ENCODE results near the gene GALK2. TPM values are rescaled to one million over a fixed set of nuclear protein-coding genes. Genes with fewer than 3 reads are reported as not detected.

GALK2 gene
- total RNA-seq, 1 donor, result 44.2 TPM

- Histone ChIP-seq H3K4me2 (ENCODE audit: insufficient read depth, low read length) (no peak overlapping the region), H3K27ac (ENCODE audit: low read depth, low read length) (no peak overlapping the region), H3K4me1 (ENCODE audit: insufficient read depth, low read length) (no peaks in the 10 kb centered on the region), H3K9me3 (ENCODE audit: low read depth, low read length) (no peaks in the 10 kb centered on the region), H3K36me3 (ENCODE audit: insufficient read depth, low read length) (no peaks in the 10 kb centered on the region), H3K27me3 (ENCODE audit: insufficient read depth, low read length) (no peaks in the 10 kb centered on the region), H3K79me2 (ENCODE audit: insufficient read depth, low read length) (no peaks in the 10 kb centered on the region), H3K4me3 (ENCODE audit: insufficient read depth, low read length) (no peak overlapping the region), H4K20me1 (ENCODE audit: insufficient read depth, low read length) (no peaks in the 10 kb centered on the region), H2AFZ (ENCODE audit: low read length) (no peak overlapping the region)
- no peak for DNase-seq (ENCODE audit: insufficient read length, low spot score, missing footprints)
- TF ChIP-seq CTCF (IDR thresholded peaks at IDR 0.05; ENCODE audit: extremely low read depth, low read depth, low read length), result no peak
Measured at GRCh38 chr15:49366496-49366895, 196.4 kb downstream of the GALK2 start.

GRCh38 chr15:49370782-49371181 lies 200.7 kb downstream of the GALK2 start:
- Histone ChIP-seq H3K36me3 (ENCODE audit: insufficient read depth, low read length) (no peaks in the 10 kb centered on the region), H4K20me1 (ENCODE audit: insufficient read depth, low read length) (no peaks in the 10 kb centered on the region), H3K4me1 (ENCODE audit: insufficient read depth, low read length) (no peaks in the 10 kb centered on the region), H2AFZ (ENCODE audit: low read length) (no peak overlapping the region), H3K9me3 (ENCODE audit: low read depth, low read length) (no peaks in the 10 kb centered on the region), H3K4me2 (ENCODE audit: insufficient read depth, low read length) (no peak overlapping the region), H3K4me3 (ENCODE audit: insufficient read depth, low read length) (no peak overlapping the region), H3K79me2 (ENCODE audit: insufficient read depth, low read length) (no peaks in the 10 kb centered on the region), H3K27me3 (ENCODE audit: insufficient read depth, low read length) (no peaks in the 10 kb centered on the region), H3K27ac (ENCODE audit: low read depth, low read length) (no peak overlapping the region)
- peak; percentile 39 for TF ChIP-seq CTCF (IDR thresholded peaks at IDR 0.05; ENCODE audit: extremely low read depth, low read depth, low read length)
- DNase-seq (ENCODE audit: insufficient read length, low spot score, missing footprints), result no peak

- Histone ChIP-seq H4K20me1 (ENCODE audit: insufficient read depth, low read length) (no peaks in the 10 kb centered on the region), H3K79me2 (ENCODE audit: insufficient read depth, low read length) (no peaks in the 10 kb centered on the region), H2AFZ (ENCODE audit: low read length) (no peak overlapping the region), H3K4me3 (ENCODE audit: insufficient read depth, low read length) (no peak overlapping the region), H3K27ac (ENCODE audit: low read depth, low read length) (no peak overlapping the region), H3K36me3 (ENCODE audit: insufficient read depth, low read length) (no peaks in the 10 kb centered on the region), H3K9me3 (ENCODE audit: low read depth, low read length) (no peaks in the 10 kb centered on the region), H3K4me1 (ENCODE audit: insufficient read depth, low read length) (no peaks in the 10 kb centered on the region), H3K27me3 (ENCODE audit: insufficient read depth, low read length) (no peaks in the 10 kb centered on the region), H3K4me2 (ENCODE audit: insufficient read depth, low read length) (no peak overlapping the region)
- no peak for DNase-seq (ENCODE audit: insufficient read length, low spot score, missing footprints)
- no peak for TF ChIP-seq CTCF (IDR thresholded peaks at IDR 0.05; ENCODE audit: extremely low read depth, low read depth, low read length)
Measured at GRCh38 chr15:49372366-49372765, 202.3 kb downstream of the GALK2 start.

GRCh38 chr15:49379996-49380395 lies 209.9 kb downstream of the GALK2 start:
- no peak for TF ChIP-seq CTCF (IDR thresholded peaks at IDR 0.05; ENCODE audit: extremely low read depth, low read depth, low read length)
- H4K20me1 ChIP-seq (ENCODE audit: insufficient read depth, low read length), result no peaks in the 10 kb centered on the region
- DNase-seq (ENCODE audit: insufficient read length, low spot score, missing footprints), result no peak
- H3K4me3 ChIP-seq (ENCODE audit: insufficient read depth, low read length), result no peak overlapping the region
- H3K27ac ChIP-seq (ENCODE audit: low read depth, low read length), result no peak overlapping the region
- no peaks in the 10 kb centered on the region for H3K4me1 ChIP-seq (ENCODE audit: insufficient read depth, low read length)
- H3K79me2 ChIP-seq (ENCODE audit: insufficient read depth, low read length), result no peaks in the 10 kb centered on the region
- H2AFZ ChIP-seq (ENCODE audit: low read length), result no peak overlapping the region
- H3K9me3 ChIP-seq (ENCODE audit: low read depth, low read length), result no peaks in the 10 kb centered on the region
- H3K36me3 ChIP-seq (ENCODE audit: insufficient read depth, low read length), result no peaks in the 10 kb centered on the region
- H3K4me2 ChIP-seq (ENCODE audit: insufficient read depth, low read length), result no peak overlapping the region
- H3K27me3 ChIP-seq (ENCODE audit: insufficient read depth, low read length), result no peaks in the 10 kb centered on the region
